ENCODE data around the gene GNL3.

- TF ChIP-seq ZNF8 (CRISPR knock-in tag; IDR thresholded peaks at IDR 0.05) (no peak), PPARA (CRISPR knock-in tag; IDR thresholded peaks at IDR 0.05; ENCODE audit: borderline replicate concordance) (no peak), SNAI2 (CRISPR knock-in tag; IDR thresholded peaks at IDR 0.05) (no peak), ESRRG (CRISPR knock-in tag; IDR thresholded peaks at IDR 0.05) (no peak), ZFP3 (CRISPR knock-in tag; IDR thresholded peaks at IDR 0.05) (no peak), TOX (CRISPR knock-in tag; IDR thresholded peaks at IDR 0.05; ENCODE audit: borderline replicate concordance) (no peak), CSDC2 (CRISPR knock-in tag; IDR thresholded peaks at IDR 0.05) (no peak), RARB (CRISPR knock-in tag; IDR thresholded peaks at IDR 0.05) (no peak), ZFP30 (CRISPR knock-in tag; IDR thresholded peaks at IDR 0.05) (no peak)
- TF ChIP-seq, protein P1, sequence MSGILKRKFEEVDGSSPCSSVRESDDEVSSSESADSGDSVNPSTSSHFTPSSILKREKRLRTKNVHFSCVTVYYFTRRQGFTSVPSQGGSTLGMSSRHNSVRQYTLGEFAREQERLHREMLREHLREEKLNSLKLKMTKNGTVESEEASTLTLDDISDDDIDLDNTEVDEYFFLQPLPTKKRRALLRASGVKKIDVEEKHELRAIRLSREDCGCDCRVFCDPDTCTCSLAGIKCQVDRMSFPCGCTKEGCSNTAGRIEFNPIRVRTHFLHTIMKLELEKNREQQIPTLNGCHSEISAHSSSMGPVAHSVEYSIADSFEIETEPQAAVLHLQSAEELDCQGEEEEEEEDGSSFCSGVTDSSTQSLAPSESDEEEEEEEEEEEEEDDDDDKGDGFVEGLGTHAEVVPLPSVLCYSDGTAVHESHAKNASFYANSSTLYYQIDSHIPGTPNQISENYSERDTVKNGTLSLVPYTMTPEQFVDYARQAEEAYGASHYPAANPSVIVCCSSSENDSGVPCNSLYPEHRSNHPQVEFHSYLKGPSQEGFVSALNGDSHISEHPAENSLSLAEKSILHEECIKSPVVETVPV (CRISPR knock-in tag; IDR thresholded peaks at IDR 0.05), result no peak
Measured at GRCh38 chr3:52689151-52689550, 3.3 kb downstream of the GNL3 start.

Measured in SK-N-SH treated with all-trans-retinoic acid at 6 μM for 48 hours (cell line).